Activated CD8-positive, alpha-beta memory T cell treated with anti-CD3 and anti-CD28 coated beads, Interleukin-2, amount 50 U/mL, for 24 hours (primary cell): ENCODE results near the gene ULBP1.
"Not testable (repeated sequence)": the region's sequence is repeated elsewhere in the genome, so short reads cannot be mapped to it uniquely, and the experiment has no call there.

Experiments used
- DNase-seq: peaks from one replicate; pipeline ENCODE4 v3.0.0-alpha.2; 2020; ENCODE audit errors: extremely low read depth

ULBP1 gene

GRCh38 chr6:150004783-150005717 lies 41.3 kb downstream of the ULBP1 start:
- peak; percentile 72 for DNase-seq

GRCh38 chr6:150005761-150006651 lies 42.3 kb downstream of the ULBP1 start:
- no peak for DNase-seq

- no peak for DNase-seq
These were observed 43.3 kb downstream of the ULBP1 start for GRCh38 chr6:150006961-150007464.

- DNase-seq, result no peak
These were observed 44.8 kb downstream of the ULBP1 start for GRCh38 chr6:150008588-150008987.

GRCh38 chr6:150012846-150013784 lies 49.4 kb downstream of the ULBP1 start:
- not testable (repeated sequence) for DNase-seq

- not testable (repeated sequence) for DNase-seq
These were observed 50.3 kb downstream of the ULBP1 start for GRCh38 chr6:150013785-150014622.

GRCh38 chr6:150014623-150015280 lies 51.0 kb downstream of the ULBP1 start:
- DNase-seq, result not testable (repeated sequence)

GRCh38 chr6:150015281-150016001 lies 51.7 kb downstream of the ULBP1 start:
- not testable (repeated sequence) for DNase-seq

- no peak for DNase-seq
These were observed 52.8 kb downstream of the ULBP1 start for GRCh38 chr6:150016324-150017185.

- DNase-seq, result not testable (repeated sequence)
These were observed 53.4 kb downstream of the ULBP1 start for GRCh38 chr6:150017186-150017521.

GRCh38 chr6:150018846-150019580 lies 55.3 kb downstream of the ULBP1 start:
- DNase-seq, result no peak

- DNase-seq, result not testable (repeated sequence)
These were observed 58.1 kb downstream of the ULBP1 start for GRCh38 chr6:150021870-150022269.
